Left lung (tissue), 14 donors: ENCODE results near the gene CRIP3. TPM values are rescaled to one million over a fixed set of nuclear protein-coding genes. Genes with fewer than 3 reads are reported as not detected.
"Not testable (repeated sequence)": the region's sequence is repeated elsewhere in the genome, so short reads cannot be mapped to it uniquely, and the experiment has no call there.

Source experiments
- ATAC-seq: fragments of 200-7000 bp; cut with Tn5 transposase; one replicate; pipeline ENCODE4 v1.9.1; 2020; ENCODE audit warnings: moderate library complexity
- DNase-seq, 4 donors: peaks; one replicate each; pipeline ENCODE4 v3.0.0-alpha.2; 2013 to 2020
- H3K27ac ChIP-seq, 2 donors: fragments of 200-600 bp; sonication (generic) in 1 of 2; one replicate each; pipeline versions ENCODE4 v1.5.0 to v1.8.0; 2020 to 2021
- H3K27me3 ChIP-seq, 2 donors: fragments of 200-600 bp; sonication (generic) in 1 of 2; one replicate each; pipeline versions ENCODE4 v1.5.0 to v1.8.0; 2020 to 2021
- H3K36me3 ChIP-seq, 2 donors: fragments of 200-600 bp; sonication (generic) in 1 of 2; one replicate each; pipeline versions ENCODE4 v1.5.0 to v1.8.0; 2020 to 2021
- H3K4me1 ChIP-seq, 2 donors: fragments of 200-600 bp; one replicate each; pipeline ENCODE4 v1.8.0; 2021
- H3K4me3 ChIP-seq, 2 donors: fragments of 200-600 bp; sonication (generic) in 1 of 2; one replicate each; pipeline versions ENCODE4 v1.5.0 to v1.8.0; 2020 to 2021; ENCODE audit warnings: mild to moderate bottlenecking in 1 of 2
- H3K9me3 ChIP-seq, 2 donors: fragments of 200-600 bp; sonication (generic) in 1 of 2; one replicate each; pipeline versions ENCODE4 v1.5.0 to v1.8.0; 2020 to 2021
- CTCF ChIP-seq, 2 donors: fragments of 200-600 bp; sonication (generic) in 1 of 2; IDR thresholded peaks; one replicate each; pipeline versions ENCODE4 v1.5.0 to v1.8.0; 2021; ENCODE audit warnings: antibody characterized with exemption in 2 of 2
- intact Hi-C, 2 donors: fragments of 100-400 bp; cut with DNase I; formaldehyde crosslinking; loops; one replicate each; pipeline versions ENCODE4 v1.11.2 to v1.14.2; 2022
- long read RNA-seq, 12 donors: library from polyadenylated mRNA in 2 of 12; unstranded in 2 of 12; transcript quantifications; one replicate each; pipeline ENCODE4 v2.0.0 and lab custom pipeline, GENCODE V29; 2019 to 2026
- polyA plus RNA-seq, 6 donors: library from polyadenylated mRNA; unstranded; fragments of 120-200 nt; gene quantifications; one replicate each; pipeline ENCODE4 v1.2.1, GENCODE V29; 2013; ENCODE audit not compliant: insufficient read length in 6 of 6
- total RNA-seq, 2 donors: library from RNA; stranded (reverse); fragmentation: NEBNext Ultra II Directional; extraction: Animal tissue kit (Norgen Biotek cat#: 25700); gene quantifications; one replicate each; pipeline ENCODE4 v1.2.1, GENCODE V29; 2021
- donor health status: DM: no; HTN: yes; CAD: no.
- donor health status: DM: no; HTN: no; CAD: no.

CRIP3 gene
- total RNA-seq (1 to 10 TPM in 1 of 2 donors, under 1 TPM in 1; 0.52 to 1.1 TPM), polyA plus RNA-seq (1 to 10 TPM; 2.9 to 7.6 (median 4.7) TPM)
- long read RNA-seq, donor 1 = 0 reads
- long read RNA-seq, donor 2 = 0 reads
- long read RNA-seq, donor 3 = 0 reads
- long read RNA-seq, donor 4 = 0 reads
- long read RNA-seq, donor 5, partial matches to known transcripts = 0 of 1 reads
- long read RNA-seq, donor 5, other reads (novel, unspliced or antisense) = 0 of 1 reads
- long read RNA-seq, donor 6, partial matches to known transcripts = 0 of 2 reads
- long read RNA-seq, donor 6, other reads (novel, unspliced or antisense) = 0 of 2 reads
- long read RNA-seq, donor 7 = 0 reads
- long read RNA-seq, donor 8 = 0 reads
- long read RNA-seq, donor 9 = 0 reads
- long read RNA-seq, donor 10 = 0 reads
- long read RNA-seq, donor 11 = 0 reads
- long read RNA-seq, donor 12, partial matches to known transcripts = 0 of 2 reads
- long read RNA-seq, donor 12, other reads (novel, unspliced or antisense) = 0 of 2 reads

GRCh38 chr6:43308101-43308989, at the start of gene CRIP3:
CRIP3 (minus strand) TSS chr6:43308826; CDS start chr6:43308792, 34 bp downstream.
- Histone ChIP-seq H3K9me3 (no peaks in the 10 kb centered on the region), H3K4me1 (peaks cover 0 to 41% of the 10 kb centered on the region in 2 donors), H3K4me3 (peak within 1 kb of the TSS; percentile 7 to 26), H3K36me3 (no peaks in the 10 kb centered on the region), H3K27ac (no peak within 1 kb of the TSS), H3K27me3 (peaks cover 0 to 28% of the 10 kb centered on the region in 2 donors)
- intact Hi-C loops = no loop called here
- peak in 2 of 4 donors; percentile 49 to 92 for DNase-seq
- TF ChIP-seq CTCF (IDR thresholded peaks at IDR 0.05) = no peak
- ATAC-seq = peak; percentile 87

GRCh38 chr6:43355862-43356590, 47.4 kb upstream of the CRIP3 start:
- H3K36me3 ChIP-seq = peaks cover 7 to 76% of the 10 kb centered on the region in 2 donors
- DNase-seq (no peak), ATAC-seq (peak; percentile 38)
- H3K27me3 ChIP-seq = no peaks in the 10 kb centered on the region
- no peaks in the 10 kb centered on the region for H3K9me3 ChIP-seq
- intact Hi-C loops = no loop called here
- TF ChIP-seq CTCF (IDR thresholded peaks at IDR 0.05) = no peak
- H3K27ac ChIP-seq = no peak overlapping the region
- H3K4me3 ChIP-seq = no peak overlapping the region
- no peaks in the 10 kb centered on the region for H3K4me1 ChIP-seq

- peaks cover 7 to 73% of the 10 kb centered on the region in 2 donors for H3K36me3 ChIP-seq
- H3K4me3 ChIP-seq, intact Hi-C loops, H3K27ac ChIP-seq, H3K9me3 ChIP-seq, H3K27me3 ChIP-seq, DNase-seq, H3K4me1 ChIP-seq, ATAC-seq: not testable (repeated sequence)
Measured at GRCh38 chr6:43351951-43352350, 43.3 kb upstream of the CRIP3 start.

GRCh38 chr6:43347444-43347843, 38.8 kb upstream of the CRIP3 start:
- DNase-seq (no peak), ATAC-seq (no peak)
- TF ChIP-seq CTCF (IDR thresholded peaks at IDR 0.05) = no peak
- Histone ChIP-seq H3K9me3 (no peaks in the 10 kb centered on the region), H3K27me3 (no peaks in the 10 kb centered on the region), H3K27ac (no peak overlapping the region), H3K4me3 (no peak overlapping the region), H3K4me1 (no peaks in the 10 kb centered on the region), H3K36me3 (peaks cover 0 to 78% of the 10 kb centered on the region in 2 donors)
- intact Hi-C loops = no loop called here

GRCh38 chr6:43347021-43347420, 38.4 kb upstream of the CRIP3 start:
- Histone ChIP-seq H3K9me3 (no peaks in the 10 kb centered on the region), H3K4me1 (no peaks in the 10 kb centered on the region), H3K36me3 (peaks cover 0 to 78% of the 10 kb centered on the region in 2 donors), H3K4me3 (no peak overlapping the region), H3K27ac (no peak overlapping the region), H3K27me3 (no peaks in the 10 kb centered on the region)
- no peak for TF ChIP-seq CTCF (IDR thresholded peaks at IDR 0.05)
- ATAC-seq (no peak), DNase-seq (no peak)
- intact Hi-C loops = no loop called here

- H3K27ac ChIP-seq, H3K9me3 ChIP-seq, ATAC-seq, DNase-seq, H3K4me1 ChIP-seq, H3K4me3 ChIP-seq, intact Hi-C loops, H3K27me3 ChIP-seq: not testable (repeated sequence)
- H3K36me3 ChIP-seq = peaks cover 0 to 78% of the 10 kb centered on the region in 2 donors
Measured at GRCh38 chr6:43346243-43346642, 37.6 kb upstream of the CRIP3 start.
